ENCODE results near the gene CNGA2. TPM values are rescaled to one million over a fixed set of nuclear protein-coding genes. Genes with fewer than 3 reads are reported as not detected.

CNGA2 gene
- total RNA-seq, 1 donor from 2014 or later = not detected

- Mint-ChIP-seq H3K4me3 (no peak overlapping the region), H3K9me3 (peaks cover 4% of the 10 kb centered on the region), H3K27me3 (ENCODE audit: low read depth) (peaks cover 30% of the 10 kb centered on the region), H3K36me3 (no peaks in the 10 kb centered on the region), H3K27ac (no peak overlapping the region), H3K4me1 (peaks cover 2% of the 10 kb centered on the region)
- no peak for TF ChIP-seq CTCF (IDR thresholded peaks at IDR 0.05; ENCODE audit: unreplicated experiment)
- DNase-seq (ENCODE audit: low spot score in 2 of 2, unreplicated experiment in 2 of 2) = no peak
Measured at GRCh38 chrX:151700581-151700980, 34.0 kb upstream of the CNGA2 start.

GRCh38 chrX:151701071-151701470, 33.5 kb upstream of the CNGA2 start:
- H3K9me3 Mint-ChIP-seq = peaks cover 4% of the 10 kb centered on the region

DNA sequence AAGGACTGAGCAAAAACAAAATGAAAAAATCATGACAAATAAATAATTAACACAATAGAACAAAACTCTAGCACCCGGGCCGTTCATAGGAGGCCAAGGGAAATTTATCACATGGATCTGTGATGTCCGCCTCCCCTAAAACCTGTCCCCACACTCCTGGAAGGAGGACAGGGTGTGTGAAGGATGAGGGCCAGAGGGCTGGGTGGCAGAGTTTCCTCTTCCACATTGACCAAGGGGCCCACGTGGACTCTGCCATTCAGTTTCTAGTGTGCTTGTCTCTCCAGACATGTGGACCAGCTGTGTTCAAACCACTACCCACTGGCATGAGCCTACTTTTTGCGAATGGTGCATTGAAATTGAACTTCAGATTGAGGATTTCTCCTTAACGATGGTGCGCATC, 33.0 kb upstream of the CNGA2 start:
- Mint-ChIP-seq H3K9me3 (peaks cover 2% of the 10 kb centered on the region), H3K36me3 (no peaks in the 10 kb centered on the region), H3K4me1 (no peaks in the 10 kb centered on the region), H3K27ac (no peak overlapping the region), H3K4me3 (no peak overlapping the region), H3K27me3 (ENCODE audit: low read depth) (peaks cover 20% of the 10 kb centered on the region)
- no peak for TF ChIP-seq CTCF (IDR thresholded peaks at IDR 0.05; ENCODE audit: unreplicated experiment)
- DNase-seq (ENCODE audit: low spot score in 2 of 2, unreplicated experiment in 2 of 2) = no peak

More at GRCh38 chrX:151701071-151701470, 33.5 kb upstream of the CNGA2 start:
- no peak for TF ChIP-seq CTCF (IDR thresholded peaks at IDR 0.05; ENCODE audit: unreplicated experiment)
- H3K4me1 Mint-ChIP-seq = no peaks in the 10 kb centered on the region
- no peak overlapping the region for H3K4me3 Mint-ChIP-seq
- no peak for DNase-seq (ENCODE audit: low spot score in 2 of 2, unreplicated experiment in 2 of 2)
- no peaks in the 10 kb centered on the region for H3K36me3 Mint-ChIP-seq
- peaks cover 25% of the 10 kb centered on the region for H3K27me3 Mint-ChIP-seq (ENCODE audit: low read depth)
- H3K27ac Mint-ChIP-seq = no peak overlapping the region

DNA sequence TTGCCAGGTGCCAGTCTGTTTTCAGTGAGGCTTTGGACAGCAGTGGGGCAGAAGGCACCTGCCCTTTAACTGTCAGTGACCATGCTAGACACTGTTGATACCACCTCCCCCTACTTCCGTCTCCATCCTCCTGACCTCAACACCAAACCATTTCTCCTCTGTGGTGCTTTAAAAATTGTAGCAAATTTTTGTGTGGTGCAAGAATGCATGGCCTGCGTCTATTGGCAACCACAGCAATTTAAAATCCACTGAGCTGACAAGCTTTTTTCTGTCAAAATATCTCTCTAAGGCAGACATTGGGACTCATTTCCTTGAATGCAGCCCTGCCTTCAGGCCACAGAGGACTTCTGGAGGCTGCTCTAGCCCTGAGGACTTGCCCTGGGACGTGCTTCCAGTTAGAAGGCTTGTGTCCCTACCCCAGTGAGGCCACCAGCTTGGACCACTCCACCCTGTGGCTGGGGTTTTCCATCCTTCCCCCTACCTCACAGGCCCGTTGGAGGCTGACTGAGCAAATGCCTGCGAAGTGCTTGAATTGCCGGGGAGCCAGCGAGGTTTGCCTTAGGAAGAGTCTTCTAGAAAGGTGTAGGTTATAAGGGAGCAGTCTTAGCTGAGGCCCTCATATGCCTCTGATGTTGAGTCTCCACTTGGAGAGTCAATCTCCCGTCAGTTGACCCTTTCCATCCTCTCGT, 32.4 kb upstream of the CNGA2 start:
- no peak for TF ChIP-seq CTCF (IDR thresholded peaks at IDR 0.05; ENCODE audit: unreplicated experiment)
- no peaks in the 10 kb centered on the region for H3K4me1 Mint-ChIP-seq
- H3K9me3 Mint-ChIP-seq = no peaks in the 10 kb centered on the region
- DNase-seq (ENCODE audit: low spot score in 2 of 2, unreplicated experiment in 2 of 2) = no peak
- H3K27ac Mint-ChIP-seq = no peak overlapping the region
- no peak overlapping the region for H3K4me3 Mint-ChIP-seq
- peaks cover 14% of the 10 kb centered on the region for H3K27me3 Mint-ChIP-seq (ENCODE audit: low read depth)
- H3K36me3 Mint-ChIP-seq = no peaks in the 10 kb centered on the region

DNA sequence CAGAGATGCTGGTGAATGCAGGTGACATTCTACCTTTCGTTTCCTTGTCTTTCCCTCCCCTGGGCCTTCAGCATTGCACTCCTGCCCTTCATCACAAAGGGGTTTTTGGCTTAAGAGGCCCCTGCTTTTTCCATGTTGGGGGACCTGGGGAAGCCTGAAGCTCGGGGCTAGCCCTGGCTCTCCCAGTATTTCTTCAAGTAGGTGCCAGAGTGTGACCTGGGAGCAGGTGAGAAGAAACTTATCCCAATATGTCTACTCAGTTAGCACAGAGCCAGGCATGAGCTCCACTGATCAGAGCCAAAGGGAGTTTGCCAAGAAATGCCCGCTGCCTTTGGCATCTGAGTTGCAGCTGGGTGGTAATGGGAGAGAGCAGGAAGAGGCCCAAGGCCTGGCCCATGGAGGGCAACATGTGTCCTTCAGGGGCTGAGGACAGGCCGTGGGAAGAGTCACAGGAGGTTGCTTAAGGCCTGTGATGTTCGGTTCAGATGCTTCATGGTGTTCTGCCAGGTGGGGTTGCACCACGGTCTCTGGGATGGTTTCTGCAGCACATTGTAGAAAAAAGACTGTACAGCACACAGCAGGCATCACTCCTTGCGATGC, 31.7 kb upstream of the CNGA2 start:
- Mint-ChIP-seq H3K4me1 (no peaks in the 10 kb centered on the region), H3K27me3 (ENCODE audit: low read depth) (peaks cover 8% of the 10 kb centered on the region), H3K9me3 (no peaks in the 10 kb centered on the region), H3K27ac (no peak overlapping the region), H3K36me3 (no peaks in the 10 kb centered on the region), H3K4me3 (no peak overlapping the region)
- no peak for DNase-seq (ENCODE audit: low spot score in 2 of 2, unreplicated experiment in 2 of 2)
- no peak for TF ChIP-seq CTCF (IDR thresholded peaks at IDR 0.05; ENCODE audit: unreplicated experiment)

Data from mesothelial cell of epicardium (in vitro differentiated cells).